HCT116 (cell line): ENCODE results near the gene GRIK4. TPM values are rescaled to one million over a fixed set of nuclear protein-coding genes. Genes with fewer than 3 reads are reported as not detected.

Experiments used
- ATAC-seq: fragments of 200-7000 bp; cut with Tn5 transposase; 2 replicates; pipeline ENCODE4 v1.9.1; 2020; ENCODE audit warnings: mild to moderate bottlenecking, moderate library complexity
- BruUV-seq: library from RNA; stranded (reverse); fragments of 400-500 nt; replicated peaks from 2 replicates; lab custom pipeline; 2021; lab: Mats Ljungman, UMichigan
- CTCF ChIA-PET: fragments of 300-600 bp; sonication (Branson Sonifier 250); formaldehyde crosslinking; loops from one replicate; lab custom pipeline; 2021; ENCODE audit warnings: antibody characterized with exemption; lab: Charles Lee
- POLR2A ChIA-PET: fragments of 300-600, 350-600 bp; sonication (Branson Sonifier 250); formaldehyde crosslinking; loops from one replicate; lab custom pipeline; 2021; ENCODE audit warnings: antibody characterized with exemption; lab: Charles Lee
- RAD21 ChIA-PET, 2 experiments: fragments of 300-600 bp; sonication (Branson Sonifier 250); formaldehyde crosslinking; loops; one replicate each; lab custom pipeline; 2023; ENCODE audit warnings: low total read pairs in 2 of 2; ENCODE audit not compliant: uncharacterized antibody in 2 of 2, unreplicated experiment in 2 of 2, low non-redundant PET in 1 of 2; lab: Charles Lee
- DNase-seq: peaks from one replicate; pipeline ENCODE4 v3.0.0-alpha.2; 2010; ENCODE audit warnings: low read depth, low spot score
- H2AFZ ChIP-seq: fragments of 200-600 bp; shearing (Covaris generic), sonication (generic); 2 replicates; pipeline ENCODE4 v1.6.1; 2017; ENCODE audit warnings: low read depth, mixed run types, mixed read lengths, antibody characterized with exemption, low read length; ENCODE audit not compliant: poor library complexity, severe bottlenecking
- H3K27ac ChIP-seq: 2 replicates; pipeline ENCODE4 v1.5.1; 2012; ENCODE audit warnings: low read depth, low read length
- H3K27me3 ChIP-seq: fragments of 200-600 bp; sonication (generic); 2 replicates; pipeline ENCODE4 v1.6.1; 2016; ENCODE audit warnings: mixed run types, low read length, mixed read lengths; ENCODE audit not compliant: insufficient read depth
- H3K36me3 ChIP-seq, 2 experiments: fragments of 200-500 bp in 1 of 2; fragments of 200-600 bp in 1 of 2; sonication (Bioruptor generic) in 1 of 2; sonication (generic) in 1 of 2; 2 replicates each; pipeline versions ENCODE4 v1.5.1 to v1.6.1; 2014 to 2016; ENCODE audit warnings: low read length in 2 of 2, inconsistent platforms in 1 of 2, mixed read lengths in 1 of 2, mixed run types in 1 of 2; ENCODE audit not compliant: insufficient read depth in 2 of 2, control insufficient read depth in 1 of 2
- H3K4me1 ChIP-seq, 2 experiments: fragments of 200-600 bp in 1 of 2; sonication (generic) in 1 of 2; 2 replicates each; pipeline versions ENCODE4 v1.5.1 to v1.6.1; 2012 to 2017; ENCODE audit warnings: low read length in 2 of 2, inconsistent platforms in 1 of 2, mild to moderate bottlenecking in 1 of 2, mixed read lengths in 1 of 2, mixed run types in 1 of 2, moderate library complexity in 1 of 2; ENCODE audit not compliant: insufficient read depth in 2 of 2, control insufficient read depth in 1 of 2
- H3K4me2 ChIP-seq: fragments of 200-600 bp; sonication (generic); 2 replicates; pipeline ENCODE4 v1.6.1; 2017; ENCODE audit warnings: mixed run types, low read length, mixed read lengths
- H3K4me3 ChIP-seq, 2 experiments: fragments of 200-600 bp in 1 of 2; sonication (generic) in 1 of 2; replicated peaks in 1 of 2; 2 replicates each; pipeline ENCODE4 v1.5.1; 2011 to 2016; ENCODE audit warnings: low read length in 2 of 2, control low read depth in 1 of 2, low read depth in 1 of 2, mild to moderate bottlenecking in 1 of 2, mixed read lengths in 1 of 2, mixed run types in 1 of 2
- H3K79me2 ChIP-seq: fragments of 200-600 bp; sonication (generic); 2 replicates; pipeline ENCODE4 v1.6.1; 2017; ENCODE audit warnings: mild to moderate bottlenecking, mixed run types, low read length, moderate library complexity, mixed read lengths; ENCODE audit not compliant: insufficient read depth
- H3K9ac ChIP-seq: fragments of 200-600 bp; sonication (generic); 2 replicates; pipeline ENCODE4 v1.6.1; 2016; ENCODE audit warnings: low read length, mixed read lengths
- H3K9me2 ChIP-seq: fragments of 200-600 bp; sonication (generic), shearing (Covaris generic); 2 replicates; pipeline ENCODE4 v1.6.1; 2017; ENCODE audit warnings: mixed run types, mild to moderate bottlenecking, moderate library complexity; ENCODE audit not compliant: insufficient read depth
- H3K9me3 ChIP-seq, 2 experiments: fragments of 200-500 bp in 1 of 2; fragments of 200-600 bp in 1 of 2; sonication (Bioruptor generic) in 1 of 2; sonication (generic) in 1 of 2; 2 replicates each; pipeline ENCODE4 v1.6.1; 2014 to 2017; ENCODE audit warnings: low read length in 2 of 2, mixed read lengths in 2 of 2, inconsistent platforms in 1 of 2, low read depth in 1 of 2, mild to moderate bottlenecking in 1 of 2, mixed run types in 1 of 2, moderate library complexity in 1 of 2; ENCODE audit not compliant: control insufficient read depth in 1 of 2, insufficient read depth in 1 of 2
- H4K20me1 ChIP-seq: fragments of 200-600 bp; sonication (generic), shearing (Covaris generic); 2 replicates; pipeline ENCODE4 v1.6.1; 2017; ENCODE audit warnings: mixed run types, mild to moderate bottlenecking, moderate library complexity; ENCODE audit not compliant: insufficient read depth
- EGR1 ChIP-seq: IDR thresholded peaks from 2 replicates; pipeline ENCODE4 v1.6.1; 2012; ENCODE audit warnings: low read depth
- RAD21 ChIP-seq: IDR thresholded peaks from 2 replicates; pipeline ENCODE4 v1.6.1; 2012; ENCODE audit warnings: low read depth, mild to moderate bottlenecking
- intact Hi-C: fragments of 100-400 bp; cut with micrococcal nuclease; formaldehyde crosslinking; loops from 2 replicates; pipeline ENCODE4 v1.10.0; 2022
- total RNA-seq: library from RNA; stranded (reverse); gene quantifications from one replicate; pipeline ENCODE4 v1.2.1, GENCODE V29; 2021; ENCODE audit not compliant: unreplicated experiment
- TF ChIP-seq, protein P1 (sequence below): IDR thresholded peaks from 2 replicates; pipeline ENCODE4 v1.6.1; 2012; ENCODE audit warnings: low read depth
- TF ChIP-seq, protein P2 (sequence below): IDR thresholded peaks from 2 replicates; pipeline ENCODE4 v1.6.1; 2012

Gene GRIK4
- total RNA-seq, 1 experiment from 2014 or later, result 0.52 TPM

DNA sequence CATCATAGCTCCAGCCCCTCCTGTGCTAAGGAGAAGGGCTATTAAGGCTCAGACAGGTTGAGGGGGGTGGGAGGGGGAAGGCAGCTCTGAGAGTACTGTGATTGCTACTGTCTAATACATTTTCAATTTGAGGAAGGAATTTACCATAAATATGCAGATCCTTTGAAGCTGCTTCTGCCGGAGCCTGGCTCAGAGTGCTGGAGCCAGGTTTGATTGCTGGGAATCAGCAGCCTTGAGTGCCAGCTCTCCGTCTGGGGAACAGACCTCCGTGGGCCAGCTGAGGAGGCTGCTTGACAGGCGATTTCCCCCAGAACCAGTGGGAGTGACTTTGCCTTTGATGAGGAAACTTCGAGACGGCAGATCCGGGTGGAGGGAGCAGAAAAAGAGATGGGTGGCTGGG is 370.6 kb downstream of the GRIK4 start:
- RAD21 ChIA-PET, result no interaction called here
- DNase-seq (no peak), ATAC-seq (no peak)

More for the DNA sequence above, 370.6 kb downstream of the GRIK4 start:
- Histone ChIP-seq H3K9ac (no peak overlapping the region), H4K20me1 (no peaks in the 10 kb centered on the region), H3K4me1 (no peaks in the 10 kb centered on the region), H3K4me2 (no peak overlapping the region), H3K27ac (no peak overlapping the region), H3K9me3 (no peaks in the 10 kb centered on the region), H2AFZ (no peak overlapping the region), H3K27me3 (peaks cover 69% of the 10 kb centered on the region), H3K79me2 (no peaks in the 10 kb centered on the region), H3K4me3 (no peak overlapping the region), H3K9me2 (no peaks in the 10 kb centered on the region), H3K36me3 (no peaks in the 10 kb centered on the region)
- no TSS peak for BruUV-seq
- no peak for TF ChIP-seq EGR1
- TF ChIP-seq, protein P1, sequence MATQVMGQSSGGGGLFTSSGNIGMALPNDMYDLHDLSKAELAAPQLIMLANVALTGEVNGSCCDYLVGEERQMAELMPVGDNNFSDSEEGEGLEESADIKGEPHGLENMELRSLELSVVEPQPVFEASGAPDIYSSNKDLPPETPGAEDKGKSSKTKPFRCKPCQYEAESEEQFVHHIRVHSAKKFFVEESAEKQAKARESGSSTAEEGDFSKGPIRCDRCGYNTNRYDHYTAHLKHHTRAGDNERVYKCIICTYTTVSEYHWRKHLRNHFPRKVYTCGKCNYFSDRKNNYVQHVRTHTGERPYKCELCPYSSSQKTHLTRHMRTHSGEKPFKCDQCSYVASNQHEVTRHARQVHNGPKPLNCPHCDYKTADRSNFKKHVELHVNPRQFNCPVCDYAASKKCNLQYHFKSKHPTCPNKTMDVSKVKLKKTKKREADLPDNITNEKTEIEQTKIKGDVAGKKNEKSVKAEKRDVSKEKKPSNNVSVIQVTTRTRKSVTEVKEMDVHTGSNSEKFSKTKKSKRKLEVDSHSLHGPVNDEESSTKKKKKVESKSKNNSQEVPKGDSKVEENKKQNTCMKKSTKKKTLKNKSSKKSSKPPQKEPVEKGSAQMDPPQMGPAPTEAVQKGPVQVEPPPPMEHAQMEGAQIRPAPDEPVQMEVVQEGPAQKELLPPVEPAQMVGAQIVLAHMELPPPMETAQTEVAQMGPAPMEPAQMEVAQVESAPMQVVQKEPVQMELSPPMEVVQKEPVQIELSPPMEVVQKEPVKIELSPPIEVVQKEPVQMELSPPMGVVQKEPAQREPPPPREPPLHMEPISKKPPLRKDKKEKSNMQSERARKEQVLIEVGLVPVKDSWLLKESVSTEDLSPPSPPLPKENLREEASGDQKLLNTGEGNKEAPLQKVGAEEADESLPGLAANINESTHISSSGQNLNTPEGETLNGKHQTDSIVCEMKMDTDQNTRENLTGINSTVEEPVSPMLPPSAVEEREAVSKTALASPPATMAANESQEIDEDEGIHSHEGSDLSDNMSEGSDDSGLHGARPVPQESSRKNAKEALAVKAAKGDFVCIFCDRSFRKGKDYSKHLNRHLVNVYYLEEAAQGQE, result no peak
- TF ChIP-seq, protein P2, sequence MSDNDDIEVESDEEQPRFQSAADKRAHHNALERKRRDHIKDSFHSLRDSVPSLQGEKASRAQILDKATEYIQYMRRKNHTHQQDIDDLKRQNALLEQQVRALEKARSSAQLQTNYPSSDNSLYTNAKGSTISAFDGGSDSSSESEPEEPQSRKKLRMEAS, result no peak
- TF ChIP-seq RAD21, result no peak
- POLR2A ChIA-PET, result no interaction called here
- CTCF ChIA-PET, result no interaction called here
- intact Hi-C loops, result no loop called here
